ENCODE results near the gene TNIK.

DNA sequence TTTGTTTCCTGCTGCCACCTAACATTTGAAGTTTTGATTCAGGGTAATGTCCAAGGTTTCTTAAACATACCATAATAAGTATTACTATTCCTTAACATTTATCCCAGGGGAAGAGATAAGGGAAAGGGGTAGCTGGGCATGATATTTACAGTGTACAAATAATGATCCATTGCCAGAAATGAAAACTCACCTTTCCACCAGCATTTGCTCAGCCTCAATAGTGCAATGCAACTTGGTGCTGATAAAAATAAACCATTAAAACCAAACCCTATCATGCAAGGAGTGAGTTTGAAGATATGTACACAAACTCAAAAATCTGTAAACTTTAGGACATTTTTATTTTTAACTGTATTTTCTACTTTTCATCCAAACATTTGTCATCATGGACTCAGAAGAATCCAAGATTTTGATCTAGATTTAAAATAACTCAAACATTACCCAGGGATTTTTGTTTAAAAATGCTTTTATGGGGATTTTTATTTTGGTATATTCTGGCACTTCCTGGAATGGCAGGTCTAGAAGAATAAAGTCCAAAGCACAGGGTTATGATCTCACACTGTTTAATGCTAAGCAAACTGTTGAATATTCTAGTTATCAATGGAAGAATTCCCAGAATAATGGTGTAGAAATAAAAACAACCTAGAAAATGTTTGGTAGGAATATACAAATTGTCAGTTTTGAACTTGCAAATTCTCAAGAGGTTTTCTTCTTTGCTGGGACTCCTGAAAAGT, 401.2 kb downstream of the TNIK start:
- TF ChIP-seq CTCF (IDR thresholded peaks at IDR 0.05; ENCODE audit: poor library complexity) (no peak), EZH2 (IDR thresholded peaks at IDR 0.05; ENCODE audit: borderline replicate concordance) (no peak), EZH2phosphoT487 (IDR thresholded peaks at IDR 0.05; ENCODE audit: low read depth, severe bottlenecking, unreplicated experiment) (no peak)

Measured in hepatocyte (in vitro differentiated cells).